SU-DHL-6 (cell line): ENCODE data around the gene FBXO24.

Source experiments
- H2AFZ ChIP-seq: fragments of 200-600 bp; sonication (generic); 2 replicates; pipeline ENCODE4 v1.6.1; 2014; ENCODE audit warnings: low read depth, mild to moderate bottlenecking, moderate library complexity, mixed read lengths, antibody characterized with exemption, low read length; ENCODE audit not compliant: severe bottlenecking
- H3F3A ChIP-seq: fragments of 200-600 bp; shearing (Covaris generic); 2 replicates; pipeline ENCODE4 v1.6.0; 2016; ENCODE audit warnings: antibody characterized with exemption, mild to moderate bottlenecking; ENCODE audit not compliant: insufficient read depth
- H3K27ac ChIP-seq: fragments of 200-600 bp; sonication (generic); 2 replicates; pipeline ENCODE4 v1.5.1; 2016; ENCODE audit warnings: low read depth, mild to moderate bottlenecking, low read length, moderate library complexity, mixed read lengths
- H3K27me3 ChIP-seq: fragments of 200-600 bp; sonication (generic), shearing (Covaris generic); 2 replicates; pipeline ENCODE4 v1.6.0; 2014; ENCODE audit warnings: mild to moderate bottlenecking, low read length
- H3K36me3 ChIP-seq: fragments of 200-600 bp; sonication (generic); 2 replicates; pipeline ENCODE4 v1.6.1; 2014; ENCODE audit warnings: mild to moderate bottlenecking, low read length, mixed read lengths
- H3K4me2 ChIP-seq: fragments of 300-600, 200-600 bp; shearing (Covaris generic), sonication (generic); 2 replicates; pipeline ENCODE4 v1.6.0; 2014; ENCODE audit warnings: low read length, low read depth, mild to moderate bottlenecking; ENCODE audit not compliant: poor library complexity, severe bottlenecking
- H3K4me3 ChIP-seq: fragments of 200-600 bp; sonication (generic); 2 replicates; pipeline ENCODE4 v1.5.1; 2014; ENCODE audit warnings: antibody characterized with exemption, low read length, mild to moderate bottlenecking, mixed read lengths; ENCODE audit not compliant: insufficient read depth, poor library complexity, severe bottlenecking
- H3K79me2 ChIP-seq: fragments of 200-600 bp; sonication (generic); 2 replicates; pipeline ENCODE4 v1.6.1; 2014; ENCODE audit warnings: mild to moderate bottlenecking, low read length, moderate library complexity; ENCODE audit not compliant: insufficient read depth
- H3K9ac ChIP-seq: fragments of 200-600 bp; sonication (generic); 2 replicates; pipeline ENCODE4 v1.7.0; 2014; ENCODE audit warnings: mild to moderate bottlenecking, low read length
- H3K9me2 ChIP-seq: fragments of 200-600 bp; sonication (generic); replicated peaks from 2 replicates; pipeline ENCODE4 v1.6.1; 2014; ENCODE audit warnings: low read length; ENCODE audit not compliant: insufficient read depth
- H3K9me3 ChIP-seq: fragments of 200-600 bp; sonication (generic); 2 replicates; pipeline ENCODE4 v1.6.1; 2014; ENCODE audit warnings: low read length, mixed read lengths; ENCODE audit not compliant: insufficient read depth
- H4K20me1 ChIP-seq: fragments of 200-600 bp; sonication (generic); 2 replicates; pipeline ENCODE4 v1.6.1; 2014; ENCODE audit warnings: low read depth, mild to moderate bottlenecking, antibody characterized with exemption, low read length, moderate library complexity, mixed read lengths
- CTCF ChIP-seq: fragments of 200-600 bp; sonication (generic); IDR thresholded peaks from one replicate; pipeline ENCODE4 v1.5.1; 2017; ENCODE audit warnings: antibody characterized with exemption, mild to moderate bottlenecking, low read length, moderate library complexity; ENCODE audit not compliant: insufficient read depth, poor library complexity, severe bottlenecking
- EZH2phosphoT487 ChIP-seq: fragments of 200-600 bp; sonication (generic), shearing (Covaris generic); conservative IDR thresholded peaks from 2 replicates; pipeline ENCODE4 v1.6.1; 2018; ENCODE audit warnings: mild to moderate bottlenecking, antibody characterized with exemption, low read length, moderate library complexity, mixed read lengths

FBXO24 gene

DNA sequence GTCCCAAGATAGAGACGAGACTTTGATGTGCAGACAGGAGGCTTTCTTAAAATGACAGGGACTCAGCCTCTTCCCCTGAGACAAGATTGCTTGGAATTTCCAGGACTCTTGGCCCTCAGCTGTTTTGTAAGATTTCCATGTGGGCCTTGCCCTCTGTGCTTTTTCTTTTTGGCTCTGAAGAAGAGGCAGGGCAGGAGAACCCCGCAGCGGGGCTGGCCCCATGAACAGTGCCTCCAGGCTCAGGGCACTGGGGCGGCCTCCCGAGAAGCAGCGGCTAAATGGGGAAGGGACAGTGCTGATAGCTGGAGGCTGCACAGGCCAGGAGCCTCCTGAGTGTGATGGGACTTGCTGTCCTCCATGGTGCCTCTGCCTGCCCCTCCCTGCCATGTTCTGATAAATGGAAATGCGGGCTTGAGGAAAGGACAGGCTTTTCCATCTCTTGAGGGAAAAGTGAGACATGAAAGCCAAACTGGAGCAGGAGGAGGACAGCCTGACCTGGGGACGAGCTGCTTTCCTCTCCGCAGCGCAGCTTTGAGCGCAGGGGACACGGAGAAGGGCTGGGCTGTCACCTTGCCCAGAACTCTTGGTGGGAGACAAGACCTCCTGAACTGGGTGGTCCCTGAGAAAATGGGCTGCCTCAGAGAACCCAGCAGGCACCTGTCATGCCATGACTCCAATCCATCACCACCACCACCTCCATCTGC lies 24.5 kb upstream of the FBXO24 start:
- Histone ChIP-seq H3K9me3 (no peaks in the 10 kb centered on the region), H3K4me2 (no peak overlapping the region), H3K4me3 (no peak overlapping the region), H3K9ac (no peak overlapping the region), H3K79me2 (no peaks in the 10 kb centered on the region), H3K27me3 (no peaks in the 10 kb centered on the region), H3K9me2 (no peaks in the 10 kb centered on the region), H3K27ac (no peak overlapping the region), H2AFZ (no peak overlapping the region), H4K20me1 (no peaks in the 10 kb centered on the region), H3K36me3 (no peaks in the 10 kb centered on the region), H3F3A (no peaks in the 10 kb centered on the region)
- TF ChIP-seq EZH2phosphoT487 (no peak), CTCF (no peak)

GRCh38 chr7:100562195-100563099 lies 23.7 kb upstream of the FBXO24 start:
- Histone ChIP-seq H3K9me3 (no peaks in the 10 kb centered on the region), H3K36me3 (no peaks in the 10 kb centered on the region), H4K20me1 (no peaks in the 10 kb centered on the region), H3K9me2 (no peaks in the 10 kb centered on the region), H3F3A (no peaks in the 10 kb centered on the region), H3K4me2 (no peak overlapping the region), H3K4me3 (no peak overlapping the region), H3K27me3 (no peaks in the 10 kb centered on the region), H3K9ac (no peak overlapping the region), H2AFZ (no peak overlapping the region), H3K79me2 (no peaks in the 10 kb centered on the region), H3K27ac (no peak overlapping the region)
- no peak for TF ChIP-seq CTCF
- TF ChIP-seq EZH2phosphoT487: no peak

DNA sequence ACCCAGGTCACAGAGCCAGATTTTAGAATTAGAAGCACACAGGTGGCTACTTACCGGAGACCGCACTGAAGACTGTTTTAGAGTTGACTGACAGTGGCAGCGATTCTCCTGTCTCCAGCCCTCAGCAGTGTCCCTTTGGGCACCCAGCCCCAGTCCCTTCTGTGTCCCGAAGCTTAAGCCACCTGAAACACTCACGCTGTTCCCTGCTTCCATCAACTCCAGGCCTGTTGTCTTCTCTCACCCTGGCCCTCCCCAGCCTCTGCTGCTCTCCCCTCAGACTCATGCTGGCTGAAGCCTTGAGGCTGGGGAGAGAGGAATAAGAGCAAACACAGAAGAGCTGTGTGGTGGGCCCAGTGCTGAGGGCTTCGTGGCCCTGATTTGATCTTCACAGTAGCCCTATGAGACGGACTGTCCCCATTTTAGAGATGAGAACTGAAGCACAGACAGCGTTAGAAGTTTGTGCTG lies 23.0 kb upstream of the FBXO24 start:
- no peak overlapping the region for H3K27ac ChIP-seq
- H3K79me2 ChIP-seq: no peaks in the 10 kb centered on the region
- no peaks in the 10 kb centered on the region for H3F3A ChIP-seq
- no peak overlapping the region for H2AFZ ChIP-seq
- no peaks in the 10 kb centered on the region for H4K20me1 ChIP-seq
- TF ChIP-seq EZH2phosphoT487: no peak
- TF ChIP-seq CTCF: no peak
- no peak overlapping the region for H3K4me2 ChIP-seq
- no peaks in the 10 kb centered on the region for H3K9me3 ChIP-seq
- H3K9me2 ChIP-seq: no peaks in the 10 kb centered on the region
- H3K36me3 ChIP-seq: no peaks in the 10 kb centered on the region
- H3K9ac ChIP-seq: no peak overlapping the region
- no peak overlapping the region for H3K4me3 ChIP-seq
- no peaks in the 10 kb centered on the region for H3K27me3 ChIP-seq
